GM12873 (cell line): ENCODE measurements around the gene STK32B.

Experiments
- CTCF ChIP-seq: IDR thresholded peaks from 2 replicates; pipeline ENCODE4 v1.5.1; 2012; ENCODE audit warnings: low read depth, mild to moderate bottlenecking, moderate library complexity, low read length, control low read depth; ENCODE audit not compliant: insufficient read depth; ENCODE audit errors: missing control alignments

The STK32B gene

GRCh38 chr4:5118091-5118786 is 67.0 kb downstream of the STK32B start:
- TF ChIP-seq CTCF: no peak

GRCh38 chr4:5118994-5119835 is 67.9 kb downstream of the STK32B start:
- TF ChIP-seq CTCF: no peak

- TF ChIP-seq CTCF: no peak
Measured at GRCh38 chr4:5120067-5120466, 68.8 kb downstream of the STK32B start.

GRCh38 chr4:5120468-5120867 is 69.2 kb downstream of the STK32B start:
- TF ChIP-seq CTCF: no peak

- no peak for TF ChIP-seq CTCF
Measured at GRCh38 chr4:5122114-5122513, 70.8 kb downstream of the STK32B start.

- peak; percentile 15 for TF ChIP-seq CTCF
Measured at GRCh38 chr4:5124876-5125275, 73.6 kb downstream of the STK32B start.

GRCh38 chr4:5125321-5125720 is 74.0 kb downstream of the STK32B start:
- no peak for TF ChIP-seq CTCF
